T47D (cell line): ENCODE measurements around the gene COLQ.
"Not testable (repeated sequence)": the region's sequence is repeated elsewhere in the genome, so short reads cannot be mapped to it uniquely, and the experiment has no call there.

Source experiments
- DNase-seq, 2 experiments: peaks; one replicate each; pipeline versions ENCODE4 v3.0.0 to v3.0.0-alpha.2; 2011 to 2012; ENCODE audit warnings: low read depth in 1 of 2, low spot score in 1 of 2
- JUND ChIP-seq: IDR thresholded peaks from 2 replicates; pipeline ENCODE4 v1.6.1; 2012; ENCODE audit warnings: low read depth
- in situ Hi-C: cut with HindIII; loops from 2 replicates; pipeline ENCODE4 v1.10.0; 2016; ENCODE audit warnings: low sequenced_read_pairs, low pct_unique_long_range_greater_than_20kb

Gene COLQ

GRCh38 chr3:15476378-15476777 lies 45.1 kb downstream of the COLQ start:
- no peak for TF ChIP-seq JUND
- in situ Hi-C loops = no loop called here
- DNase-seq = no peak

DNA sequence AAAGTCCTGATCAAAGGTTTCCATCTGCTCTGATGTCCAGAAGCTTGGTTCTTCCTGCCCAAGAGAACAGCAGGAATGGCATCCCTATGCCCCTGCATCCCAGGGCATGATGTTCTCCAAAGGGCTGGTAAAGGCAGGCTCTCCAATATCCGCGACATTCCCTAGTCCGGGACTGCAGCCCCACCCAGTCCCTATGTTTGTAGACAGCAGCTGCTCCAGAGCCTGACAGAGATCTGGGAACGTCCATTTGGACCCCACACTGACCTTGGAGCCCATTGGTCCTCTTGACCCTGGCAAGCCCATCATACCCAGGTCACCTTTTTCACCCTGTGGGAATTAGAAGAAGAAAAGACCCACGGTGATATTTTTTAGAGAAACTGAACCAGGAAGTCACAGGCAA lies 46.3 kb downstream of the COLQ start:
- DNase-seq = no peak
- TF ChIP-seq JUND = no peak
- in situ Hi-C loops = no loop called here

DNA sequence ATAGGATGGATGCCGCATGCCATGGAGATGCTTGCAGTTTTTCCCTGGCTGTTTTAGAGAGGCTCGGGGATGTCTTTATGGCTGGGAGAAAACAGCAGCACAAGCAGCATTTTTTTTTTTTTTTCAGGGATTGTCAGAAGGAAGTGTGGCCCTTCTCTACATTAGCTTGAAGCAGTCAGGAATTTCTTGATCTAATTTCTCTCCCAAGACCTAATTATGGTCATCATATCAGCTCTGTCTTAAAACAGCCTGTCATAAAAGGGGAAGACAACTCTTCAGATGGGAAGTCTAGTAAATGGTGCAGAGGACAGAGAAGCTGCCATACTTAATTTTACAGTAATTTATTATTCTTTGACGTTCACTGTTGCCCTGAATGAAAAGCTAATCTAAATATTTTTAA lies 49.6 kb downstream of the COLQ start:
- in situ Hi-C loops = no loop called here
- no peak for DNase-seq

GRCh38 chr3:15470849-15471248 lies 50.7 kb downstream of the COLQ start:
- in situ Hi-C loops = no loop called here
- TF ChIP-seq JUND = no peak
- DNase-seq = no peak

More for the DNA sequence above, 49.6 kb downstream of the COLQ start:
- no peak for TF ChIP-seq JUND

GRCh38 chr3:15470261-15470660 lies 51.2 kb downstream of the COLQ start:
- in situ Hi-C loops = no loop called here
- no peak for TF ChIP-seq JUND
- DNase-seq = no peak

GRCh38 chr3:15467227-15468181 lies 54.0 kb downstream of the COLQ start:
- in situ Hi-C loops = no loop called here
- DNase-seq = no peak

GRCh38 chr3:15465876-15466585 lies 55.5 kb downstream of the COLQ start:
- in situ Hi-C loops = no loop called here
- no peak for DNase-seq
- no peak for TF ChIP-seq JUND

More at GRCh38 chr3:15467227-15468181, 54.0 kb downstream of the COLQ start:
- no peak for TF ChIP-seq JUND

- no peak for DNase-seq
- TF ChIP-seq JUND = no peak
- in situ Hi-C loops = no loop called here
These were observed 59.1 kb downstream of the COLQ start for GRCh38 chr3:15462451-15462850.

GRCh38 chr3:15460891-15461531 lies 60.5 kb downstream of the COLQ start:
- in situ Hi-C loops = no loop called here
- DNase-seq = no peak

DNA sequence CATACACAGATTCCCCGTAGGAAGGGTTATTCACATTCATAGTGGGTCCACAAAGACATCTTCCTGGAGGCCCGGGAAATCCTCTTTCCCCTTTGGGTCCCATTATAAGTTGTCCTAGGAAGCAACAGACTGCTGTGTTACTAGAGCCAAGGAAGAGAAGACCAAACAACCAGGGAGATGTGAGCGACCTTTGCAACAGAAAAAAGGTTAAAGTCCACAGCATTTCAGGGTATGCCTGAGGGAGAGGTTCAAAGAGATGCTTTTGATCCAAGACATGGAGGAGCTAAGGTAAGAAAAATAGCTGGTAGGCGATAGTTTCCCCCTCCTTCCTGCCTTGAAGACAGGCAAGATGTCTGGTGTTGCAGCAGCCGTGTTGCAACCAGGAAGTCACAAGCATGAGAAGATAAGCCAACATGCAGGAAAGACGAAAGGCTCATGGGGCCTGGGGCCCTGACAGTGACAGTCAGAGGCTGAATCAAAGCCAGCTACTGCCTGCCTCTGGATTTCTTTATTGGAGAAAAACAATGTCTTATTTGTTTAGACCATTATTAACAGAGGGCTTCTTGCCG lies 63.2 kb downstream of the COLQ start:
- TF ChIP-seq JUND = no peak
- no peak for DNase-seq
- in situ Hi-C loops = no loop called here

More at GRCh38 chr3:15460891-15461531, 60.5 kb downstream of the COLQ start:
- no peak for TF ChIP-seq JUND

DNA sequence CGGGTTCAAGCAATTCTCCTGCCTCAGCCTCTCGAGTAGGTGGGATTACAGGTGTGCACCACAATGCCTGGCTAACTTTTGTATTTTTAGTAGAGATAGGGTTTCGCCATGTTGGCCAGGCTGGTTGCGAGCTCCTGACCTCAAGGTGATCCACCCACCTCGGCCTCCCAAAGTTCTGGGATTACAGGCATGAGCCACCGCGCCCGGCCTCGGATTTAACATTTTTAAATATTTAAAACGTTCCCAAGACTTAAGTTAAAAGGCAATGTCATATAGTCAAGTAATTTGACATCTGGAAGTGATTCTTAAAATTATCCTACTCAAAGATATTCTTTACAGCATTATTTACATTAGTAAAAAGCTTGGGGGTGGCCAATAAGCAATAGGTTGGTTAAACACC lies 64.6 kb downstream of the COLQ start:
- DNase-seq, in situ Hi-C loops: not testable (repeated sequence)

- TF ChIP-seq JUND = no peak
- in situ Hi-C loops = no loop called here
- no peak for DNase-seq
These were observed 65.2 kb downstream of the COLQ start for GRCh38 chr3:15456321-15456720.
